Panc1 (cell line): ENCODE results near the gene RGP1. TPM values are rescaled to one million over a fixed set of nuclear protein-coding genes. Genes with fewer than 3 reads are reported as not detected.

Source experiments
- ATAC-seq: fragments of 200-7000 bp; cut with Tn5 transposase; 2 replicates; pipeline ENCODE4 v1.9.1; 2020; ENCODE audit warnings: mild to moderate bottlenecking, moderate library complexity
- BruUV-seq: library from RNA; stranded (reverse); fragments of 400-500 nt; replicated peaks from 2 replicates; lab custom pipeline; 2021; lab: Mats Ljungman, UMichigan
- CTCF ChIA-PET: fragments of 300-600 bp; sonication (Branson Sonifier 250); formaldehyde crosslinking; loops from one replicate; lab custom pipeline; 2022; ENCODE audit warnings: antibody characterized with exemption; lab: Charles Lee
- POLR2A ChIA-PET: fragments of 300-600 bp; sonication (Branson Sonifier 250); formaldehyde crosslinking; loops from one replicate; lab custom pipeline; 2022; ENCODE audit warnings: antibody characterized with exemption; lab: Charles Lee
- DNase-seq: peaks from one replicate; pipeline ENCODE4 v3.0.0-alpha.2; 2010; ENCODE audit warnings: low read depth, low spot score
- H3K27ac ChIP-seq: 2 replicates; pipeline ENCODE4 v1.5.1; 2011; ENCODE audit warnings: mild to moderate bottlenecking, low read length, inconsistent platforms
- H3K27me3 ChIP-seq: fragments of 200-500 bp; sonication (Bioruptor generic); 2 replicates; pipeline ENCODE4 v1.6.0; 2014; ENCODE audit warnings: low read length, inconsistent platforms; ENCODE audit not compliant: control insufficient read depth, insufficient read depth
- H3K36me3 ChIP-seq: fragments of 200-500 bp; sonication (Bioruptor generic); 2 replicates; pipeline ENCODE4 v1.5.1; 2014; ENCODE audit warnings: inconsistent platforms, mild to moderate bottlenecking, low read length, moderate library complexity; ENCODE audit not compliant: control insufficient read depth, insufficient read depth
- H3K4me1 ChIP-seq: 2 replicates; pipeline ENCODE4 v1.5.1; 2011; ENCODE audit warnings: inconsistent platforms, mild to moderate bottlenecking, low read length, moderate library complexity; ENCODE audit not compliant: control insufficient read depth, insufficient read depth
- H3K4me3 ChIP-seq, 2 experiments: 2 replicates each; pipeline ENCODE4 v1.5.1; 2011 to 2012; ENCODE audit warnings: low read depth in 2 of 2, low read length in 2 of 2, mild to moderate bottlenecking in 2 of 2, inconsistent platforms in 1 of 2, moderate library complexity in 1 of 2
- H3K9me3 ChIP-seq: fragments of 200-500 bp; sonication (Bioruptor generic); 2 replicates; pipeline ENCODE4 v1.5.1; 2014; ENCODE audit warnings: low read depth, mild to moderate bottlenecking, inconsistent platforms, low read length, moderate library complexity; ENCODE audit not compliant: control insufficient read depth, insufficient read depth
- POLR2AphosphoS5 ChIP-seq: IDR thresholded peaks from 2 replicates; pipeline ENCODE4 v1.6.1; 2012; ENCODE audit warnings: mild to moderate bottlenecking, low read depth, low read length, moderate library complexity
- SIN3A ChIP-seq: IDR thresholded peaks from 2 replicates; pipeline ENCODE4 v1.6.1; 2012; ENCODE audit warnings: low read depth, mild to moderate bottlenecking, low read length, moderate library complexity, borderline replicate concordance; ENCODE audit not compliant: insufficient read depth
- TCF7L2 ChIP-seq: IDR thresholded peaks from 2 replicates; pipeline ENCODE4 v1.6.1; 2011; ENCODE audit warnings: mild to moderate bottlenecking, low read depth, low read length, inconsistent platforms
- in situ Hi-C: cut with HindIII; loops from 2 replicates; pipeline ENCODE4 v1.10.0; 2016; ENCODE audit warnings: low sequenced_read_pairs, low pct_unique_long_range_greater_than_20kb
- intact Hi-C: fragments of 100-400 bp; cut with micrococcal nuclease; formaldehyde crosslinking; loops from one replicate; pipeline ENCODE4 v1.10.0; 2022; ENCODE audit not compliant: unreplicated experiment
- total RNA-seq: library from RNA; stranded (reverse); gene quantifications from one replicate; pipeline ENCODE4 v1.2.1, GENCODE V29; 2021; ENCODE audit not compliant: unreplicated experiment
- TF ChIP-seq, protein P1 (sequence below), 2 experiments: IDR thresholded peaks; 2 replicates each; pipeline ENCODE4 v1.6.1; 2011 to 2012; ENCODE audit warnings: low read depth in 2 of 2, control low read depth in 1 of 2, low read length in 1 of 2, mild to moderate bottlenecking in 1 of 2, moderate library complexity in 1 of 2; ENCODE audit not compliant: insufficient read depth in 1 of 2
- TF ChIP-seq, protein P2 (sequence below): fragments of 450-650 bp; IDR thresholded peaks from 2 replicates; pipeline ENCODE4 v1.5.1; 2017; ENCODE audit warnings: mild to moderate bottlenecking

The RGP1 gene
- total RNA-seq, 1 experiment from 2014 or later: 43.3 TPM

DNA sequence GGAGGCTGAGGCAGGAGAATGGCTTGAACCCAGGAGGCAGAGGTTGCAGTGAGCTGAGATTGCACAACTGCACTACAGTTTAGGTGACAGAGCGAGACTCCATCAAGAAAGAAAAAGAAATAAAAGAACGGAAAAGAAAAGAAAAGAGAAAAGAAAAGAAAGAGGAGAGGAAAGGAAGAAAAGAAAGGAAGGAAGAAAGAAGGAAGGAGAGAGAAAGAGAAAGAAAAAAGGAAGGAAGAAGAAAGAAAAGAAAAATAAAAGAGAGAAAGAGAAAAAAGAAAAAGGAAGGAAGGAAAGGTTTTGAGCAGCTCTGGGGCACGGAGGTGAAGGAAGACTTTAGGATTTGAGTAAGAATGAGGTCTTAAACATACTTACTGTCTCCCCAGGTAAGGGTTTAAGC, 35.5 kb upstream of the RGP1 start:
- in situ Hi-C loops (no loop called here), intact Hi-C loops (no loop called here)
- ATAC-seq (no peak), DNase-seq (no peak)
- ChIA-PET CTCF (no interaction called here), POLR2A (no interaction called here)
- BruUV-seq: no TSS peak
- no peaks in the 10 kb centered on the region for H3K9me3 ChIP-seq
- H3K36me3 ChIP-seq: peaks cover 35% of the 10 kb centered on the region
- TF ChIP-seq SIN3A: no peak
- TF ChIP-seq, protein P1, sequence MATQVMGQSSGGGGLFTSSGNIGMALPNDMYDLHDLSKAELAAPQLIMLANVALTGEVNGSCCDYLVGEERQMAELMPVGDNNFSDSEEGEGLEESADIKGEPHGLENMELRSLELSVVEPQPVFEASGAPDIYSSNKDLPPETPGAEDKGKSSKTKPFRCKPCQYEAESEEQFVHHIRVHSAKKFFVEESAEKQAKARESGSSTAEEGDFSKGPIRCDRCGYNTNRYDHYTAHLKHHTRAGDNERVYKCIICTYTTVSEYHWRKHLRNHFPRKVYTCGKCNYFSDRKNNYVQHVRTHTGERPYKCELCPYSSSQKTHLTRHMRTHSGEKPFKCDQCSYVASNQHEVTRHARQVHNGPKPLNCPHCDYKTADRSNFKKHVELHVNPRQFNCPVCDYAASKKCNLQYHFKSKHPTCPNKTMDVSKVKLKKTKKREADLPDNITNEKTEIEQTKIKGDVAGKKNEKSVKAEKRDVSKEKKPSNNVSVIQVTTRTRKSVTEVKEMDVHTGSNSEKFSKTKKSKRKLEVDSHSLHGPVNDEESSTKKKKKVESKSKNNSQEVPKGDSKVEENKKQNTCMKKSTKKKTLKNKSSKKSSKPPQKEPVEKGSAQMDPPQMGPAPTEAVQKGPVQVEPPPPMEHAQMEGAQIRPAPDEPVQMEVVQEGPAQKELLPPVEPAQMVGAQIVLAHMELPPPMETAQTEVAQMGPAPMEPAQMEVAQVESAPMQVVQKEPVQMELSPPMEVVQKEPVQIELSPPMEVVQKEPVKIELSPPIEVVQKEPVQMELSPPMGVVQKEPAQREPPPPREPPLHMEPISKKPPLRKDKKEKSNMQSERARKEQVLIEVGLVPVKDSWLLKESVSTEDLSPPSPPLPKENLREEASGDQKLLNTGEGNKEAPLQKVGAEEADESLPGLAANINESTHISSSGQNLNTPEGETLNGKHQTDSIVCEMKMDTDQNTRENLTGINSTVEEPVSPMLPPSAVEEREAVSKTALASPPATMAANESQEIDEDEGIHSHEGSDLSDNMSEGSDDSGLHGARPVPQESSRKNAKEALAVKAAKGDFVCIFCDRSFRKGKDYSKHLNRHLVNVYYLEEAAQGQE (IDR thresholded peaks at IDR 0.05; ENCODE audit: insufficient read depth in 1 of 2, low read depth in 2 of 2, low read length in 1 of 2): no peak
- no peak for TF ChIP-seq POLR2AphosphoS5
- TF ChIP-seq, protein P2, sequence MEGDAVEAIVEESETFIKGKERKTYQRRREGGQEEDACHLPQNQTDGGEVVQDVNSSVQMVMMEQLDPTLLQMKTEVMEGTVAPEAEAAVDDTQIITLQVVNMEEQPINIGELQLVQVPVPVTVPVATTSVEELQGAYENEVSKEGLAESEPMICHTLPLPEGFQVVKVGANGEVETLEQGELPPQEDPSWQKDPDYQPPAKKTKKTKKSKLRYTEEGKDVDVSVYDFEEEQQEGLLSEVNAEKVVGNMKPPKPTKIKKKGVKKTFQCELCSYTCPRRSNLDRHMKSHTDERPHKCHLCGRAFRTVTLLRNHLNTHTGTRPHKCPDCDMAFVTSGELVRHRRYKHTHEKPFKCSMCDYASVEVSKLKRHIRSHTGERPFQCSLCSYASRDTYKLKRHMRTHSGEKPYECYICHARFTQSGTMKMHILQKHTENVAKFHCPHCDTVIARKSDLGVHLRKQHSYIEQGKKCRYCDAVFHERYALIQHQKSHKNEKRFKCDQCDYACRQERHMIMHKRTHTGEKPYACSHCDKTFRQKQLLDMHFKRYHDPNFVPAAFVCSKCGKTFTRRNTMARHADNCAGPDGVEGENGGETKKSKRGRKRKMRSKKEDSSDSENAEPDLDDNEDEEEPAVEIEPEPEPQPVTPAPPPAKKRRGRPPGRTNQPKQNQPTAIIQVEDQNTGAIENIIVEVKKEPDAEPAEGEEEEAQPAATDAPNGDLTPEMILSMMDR: no peak
- TF ChIP-seq TCF7L2: no peak
- no peaks in the 10 kb centered on the region for H3K4me1 ChIP-seq
- H3K27me3 ChIP-seq: no peaks in the 10 kb centered on the region
- no peak overlapping the region for H3K4me3 ChIP-seq
- no peak overlapping the region for H3K27ac ChIP-seq

DNA sequence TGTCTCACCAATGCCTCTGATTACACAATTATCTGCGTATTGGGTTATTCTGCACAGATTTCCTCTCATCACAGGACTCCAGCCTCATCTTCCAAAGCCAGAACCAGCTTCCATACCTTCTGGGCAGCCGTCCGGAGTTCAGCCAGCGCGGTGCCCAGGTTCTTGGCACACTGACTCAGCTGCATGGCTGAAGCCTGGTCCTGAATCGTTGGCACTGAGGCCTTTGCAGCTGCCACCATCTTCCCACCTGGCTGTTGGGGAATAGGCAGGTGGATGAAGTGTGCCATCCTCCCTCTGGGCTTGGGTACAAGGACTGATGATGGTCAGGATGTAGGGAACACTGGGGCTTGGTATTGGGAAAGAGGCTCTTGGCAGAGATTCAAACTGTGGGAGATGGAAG, 35.0 kb upstream of the RGP1 start:
- CTCF ChIA-PET: interaction anchor here (1.2 kb wide), 1 partner anchor 18 kb away, joined by 4 read pairs; no protein-coding TSS in a partner anchor
- Histone ChIP-seq H3K4me3 (no peak overlapping the region), H3K4me1 (no peaks in the 10 kb centered on the region), H3K9me3 (no peaks in the 10 kb centered on the region), H3K27me3 (no peaks in the 10 kb centered on the region), H3K27ac (no peak overlapping the region), H3K36me3 (peaks cover 35% of the 10 kb centered on the region)
- in situ Hi-C loops (no loop called here), intact Hi-C loops (no loop called here)
- TF ChIP-seq POLR2AphosphoS5 (no peak), SIN3A (no peak)
- TF ChIP-seq, protein P1 (IDR thresholded peaks at IDR 0.05; ENCODE audit: insufficient read depth in 1 of 2, low read depth in 2 of 2, low read length in 1 of 2): no peak
- no peak for DNase-seq
- BruUV-seq: no TSS peak
- no peak for ATAC-seq
- POLR2A ChIA-PET: interaction anchor here (0.6 kb wide), 1 partner anchor 600 kb away, joined by 3 read pairs; no protein-coding TSS in a partner anchor
